ENCODE measurements around the gene FOLR1.
"Not testable (repeated sequence)": the region's sequence is repeated elsewhere in the genome, so short reads cannot be mapped to it uniquely, and the experiment has no call there.

The FOLR1 gene

DNA sequence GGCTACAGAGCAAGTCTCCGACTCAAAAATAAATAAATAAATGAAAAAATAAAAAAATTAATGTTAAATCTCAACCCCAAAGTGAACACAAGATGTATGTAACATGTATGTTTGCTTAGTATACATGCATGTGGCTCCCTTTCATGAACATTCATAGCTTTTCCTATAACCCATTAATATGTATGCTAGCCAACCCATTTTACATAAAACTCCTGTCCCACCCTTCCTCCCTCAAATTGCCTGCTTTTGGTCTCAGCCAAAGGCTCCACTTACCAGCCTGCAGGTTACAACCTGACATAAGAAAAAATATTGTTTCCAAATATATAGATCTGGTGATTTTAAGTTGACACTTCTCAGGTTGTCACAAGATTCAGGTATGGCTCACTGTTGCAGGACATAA, 3.7 kb upstream of the FOLR1 start:
- DNase-seq, result no peak

DNA sequence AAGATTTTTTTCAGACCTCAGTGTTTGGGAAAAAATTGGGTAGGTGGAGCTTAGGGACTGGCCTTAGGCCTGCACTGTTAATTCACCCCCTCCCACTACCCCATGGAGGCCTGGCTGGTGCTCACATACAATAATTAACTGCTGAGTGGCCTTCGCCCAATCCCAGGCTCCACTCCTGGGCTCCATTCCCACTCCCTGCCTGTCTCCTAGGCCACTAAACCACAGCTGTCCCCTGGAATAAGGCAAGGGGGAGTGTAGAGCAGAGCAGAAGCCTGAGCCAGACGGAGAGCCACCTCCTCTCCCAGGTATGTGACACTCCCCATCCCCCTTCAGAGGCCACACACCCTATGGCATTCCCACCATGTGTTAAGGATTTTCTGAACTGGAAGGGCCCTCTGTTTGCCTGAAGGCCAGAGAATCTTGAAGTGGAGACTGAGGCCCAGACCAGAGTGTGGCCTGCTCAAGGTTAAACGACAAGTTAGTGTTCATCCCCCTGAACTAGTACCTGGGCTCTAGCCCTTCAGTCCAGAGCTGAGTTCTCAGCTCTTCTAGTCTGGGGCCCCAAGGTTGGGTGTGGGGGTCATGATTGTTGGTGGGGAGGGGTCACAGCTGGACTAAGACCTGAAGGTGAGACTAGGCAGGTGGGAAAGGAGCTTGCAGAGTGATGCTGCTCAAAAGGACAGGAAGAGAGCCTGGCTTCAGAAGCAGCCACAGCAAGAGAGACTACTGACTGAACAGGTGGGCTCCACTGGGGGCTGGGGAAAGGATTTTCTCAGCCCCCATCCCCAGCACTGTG, 2.3 kb upstream of the FOLR1 start:
- DNase-seq, result no peak

DNA sequence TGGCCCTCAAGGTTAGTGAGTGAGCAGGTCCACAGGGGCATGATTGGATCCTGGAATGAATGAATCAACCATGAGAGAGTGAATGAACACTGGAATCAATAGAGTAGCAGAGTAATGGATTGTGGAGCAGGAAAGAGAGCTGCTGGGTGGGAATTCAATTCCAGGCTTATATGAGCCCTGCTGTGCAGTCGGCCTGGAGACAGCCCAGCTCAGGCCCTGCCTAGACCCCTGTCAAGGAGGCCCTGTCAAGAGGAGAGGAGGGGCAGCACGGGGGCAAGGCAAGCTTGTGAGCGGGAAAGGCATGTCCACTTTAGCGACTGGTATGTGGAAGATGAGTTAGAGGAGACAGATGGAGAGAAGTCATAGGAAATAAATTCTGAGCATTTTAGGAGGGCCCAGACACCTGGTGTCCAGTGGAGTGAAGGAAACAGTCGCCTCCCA, 1.3 kb upstream of the FOLR1 start:
- no peak for DNase-seq

DNA sequence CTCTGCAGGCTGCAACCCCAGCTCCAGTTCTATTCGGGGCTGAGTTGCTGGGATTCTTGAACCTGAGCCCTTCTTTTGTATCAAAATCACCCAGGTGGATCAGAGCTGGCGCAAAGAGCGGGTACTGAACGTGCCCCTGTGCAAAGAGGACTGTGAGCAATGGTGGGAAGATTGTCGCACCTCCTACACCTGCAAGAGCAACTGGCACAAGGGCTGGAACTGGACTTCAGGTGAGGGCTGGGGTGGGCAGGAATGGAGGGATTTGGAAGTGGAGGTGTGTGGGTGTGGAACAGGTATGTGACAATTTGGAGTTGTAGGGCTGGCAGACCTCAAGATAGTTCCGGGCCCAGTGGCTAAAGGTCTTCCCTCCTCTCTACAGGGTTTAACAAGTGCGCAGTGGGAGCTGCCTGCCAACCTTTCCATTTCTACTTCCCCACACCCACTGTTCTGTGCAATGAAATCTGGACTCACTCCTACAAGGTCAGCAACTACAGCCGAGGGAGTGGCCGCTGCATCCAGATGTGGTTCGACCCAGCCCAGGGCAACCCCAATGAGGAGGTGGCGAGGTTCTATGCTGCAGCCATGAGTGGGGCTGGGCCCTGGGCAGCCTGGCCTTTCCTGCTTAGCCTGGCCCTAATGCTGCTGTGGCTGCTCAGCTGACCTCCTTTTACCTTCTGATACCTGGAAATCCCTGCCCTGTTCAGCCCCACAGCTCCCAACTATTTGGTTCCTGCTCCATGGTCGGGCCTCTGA, 3.8 kb downstream of the FOLR1 start:
- DNase-seq, result no peak

DNA sequence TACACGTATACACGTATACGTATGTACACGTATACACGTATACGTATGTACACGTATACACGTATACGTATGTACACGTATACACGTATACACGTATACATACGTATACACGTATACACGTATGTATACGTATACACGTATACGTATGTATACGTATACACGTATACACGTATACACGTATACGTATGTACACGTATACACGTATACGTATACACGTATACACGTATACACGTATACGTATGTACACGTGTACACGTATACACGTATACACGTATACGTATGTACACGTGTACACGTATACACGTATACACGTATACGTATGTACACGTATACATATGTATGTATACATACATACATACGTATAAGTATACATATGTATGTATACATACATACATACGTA, 9.5 kb downstream of the FOLR1 start:
- not testable (repeated sequence) for DNase-seq

DNA sequence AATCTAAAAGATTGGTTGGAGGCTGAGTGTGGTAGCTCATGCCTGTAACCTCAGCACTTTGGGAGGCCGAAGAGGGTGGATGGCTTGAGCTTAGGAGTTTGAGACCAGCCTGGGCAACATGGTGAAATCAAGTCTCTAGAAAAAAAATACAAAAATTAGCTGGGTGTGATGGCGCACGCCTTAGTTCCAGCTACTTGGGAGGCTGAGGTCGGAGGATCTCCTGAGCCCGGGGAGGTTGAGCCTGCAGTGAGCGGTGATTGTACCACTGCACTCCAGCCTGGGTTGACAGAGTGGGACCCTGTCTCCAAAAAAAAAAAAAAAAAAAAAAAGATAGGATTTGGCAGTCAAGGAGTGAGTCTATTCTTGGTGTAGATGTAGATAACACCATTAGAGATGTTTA, 10.6 kb downstream of the FOLR1 start:
- no peak for DNase-seq

DNA sequence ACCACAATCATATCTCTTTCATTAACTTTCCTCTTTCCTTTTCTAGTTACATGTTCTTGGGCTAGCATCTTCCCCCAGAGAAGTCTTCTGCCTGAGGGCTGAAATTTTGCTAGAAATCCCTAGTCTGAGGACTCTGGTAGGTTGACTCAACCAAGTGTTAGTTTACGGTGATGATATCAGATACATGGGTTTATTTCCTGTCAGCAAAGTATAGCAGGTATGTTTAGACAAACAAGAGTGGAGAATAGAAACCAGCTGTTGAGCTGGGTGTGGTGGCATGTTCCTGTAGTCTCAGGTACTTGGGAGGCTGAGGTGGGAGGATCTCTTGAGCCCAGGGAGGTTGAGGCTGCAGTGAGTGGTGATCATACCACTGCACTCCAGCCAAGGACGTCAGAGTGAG, 11.2 kb downstream of the FOLR1 start:
- DNase-seq, result no peak

DNA sequence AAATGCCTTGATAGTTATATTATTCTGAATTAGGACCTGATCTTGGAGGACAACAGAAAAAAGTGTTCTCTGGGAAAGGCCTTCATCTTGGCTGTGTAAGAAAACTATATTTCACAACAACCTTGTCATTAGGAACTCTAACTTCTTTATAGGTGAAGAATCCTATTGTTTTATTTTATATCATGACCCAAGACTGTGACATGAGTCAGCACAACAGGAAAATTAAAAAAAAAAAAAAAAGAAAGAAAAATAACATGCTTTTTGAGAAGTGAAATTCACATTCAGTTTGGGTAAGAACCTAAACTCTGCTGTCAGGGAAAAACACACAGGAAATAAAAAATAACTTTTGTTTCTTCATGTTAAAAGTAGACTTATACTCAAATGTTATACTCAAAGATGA, 12.9 kb downstream of the FOLR1 start:
- no peak for DNase-seq

DNA sequence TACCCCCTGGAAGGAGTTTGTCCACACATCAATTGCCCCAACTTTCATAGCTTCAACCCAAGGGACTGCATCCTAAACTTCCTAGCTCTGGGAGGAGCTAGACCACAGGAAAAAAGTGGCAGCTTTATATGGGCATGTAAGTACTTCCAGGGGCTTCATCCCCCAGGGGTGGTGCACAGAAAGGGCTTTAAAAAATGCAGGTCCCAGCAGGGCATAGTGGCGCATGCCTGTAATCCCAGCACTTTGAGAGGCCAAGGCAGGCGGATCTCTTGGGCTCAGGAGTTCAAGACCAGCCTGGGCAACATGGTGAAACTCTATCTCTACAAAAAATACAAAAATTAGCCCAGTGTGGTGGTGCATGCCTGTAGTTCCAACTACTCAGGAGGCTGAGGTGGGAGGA, 14.9 kb downstream of the FOLR1 start:
- not testable (repeated sequence) for DNase-seq

DNA sequence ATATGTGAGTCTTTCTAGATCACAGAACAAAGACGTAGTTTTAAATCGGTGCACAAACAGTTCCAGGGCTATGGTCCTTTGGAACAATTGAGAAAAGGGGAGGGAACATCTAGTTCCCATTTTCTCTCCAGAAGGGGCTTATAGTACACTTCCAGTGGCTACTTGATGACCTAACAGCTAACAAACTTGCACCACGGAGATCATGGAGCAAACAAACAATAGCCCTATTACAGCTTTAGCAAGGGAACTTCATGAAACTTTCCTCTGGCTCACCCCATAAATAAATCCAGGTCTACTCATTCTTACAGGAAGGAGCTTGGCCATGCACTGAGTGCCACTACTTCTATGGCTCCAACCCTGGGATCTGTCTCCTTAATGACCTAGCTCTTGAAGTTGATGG, 16.3 kb downstream of the FOLR1 start:
- DNase-seq, result no peak

DNA sequence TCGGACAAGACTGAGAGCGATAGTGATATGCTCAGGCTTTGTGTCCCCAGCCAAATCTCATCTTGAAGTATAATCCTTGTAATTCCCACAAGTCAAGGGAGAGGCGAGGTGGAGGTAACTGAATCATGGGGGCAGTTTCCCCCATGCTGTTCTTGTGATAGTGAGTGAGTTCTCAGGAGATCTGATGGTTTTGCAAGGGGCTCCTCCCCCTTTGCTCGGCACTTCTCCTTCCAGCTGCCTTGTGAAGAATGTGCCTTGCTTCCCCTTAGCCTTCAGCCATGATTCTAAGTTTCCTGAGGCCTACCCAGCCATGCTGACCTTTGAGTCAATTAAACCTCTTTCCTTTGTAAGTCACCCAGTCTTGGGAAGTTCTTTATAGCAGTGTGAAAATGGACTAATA, 17.2 kb downstream of the FOLR1 start:
- DNase-seq, result no peak

DNA sequence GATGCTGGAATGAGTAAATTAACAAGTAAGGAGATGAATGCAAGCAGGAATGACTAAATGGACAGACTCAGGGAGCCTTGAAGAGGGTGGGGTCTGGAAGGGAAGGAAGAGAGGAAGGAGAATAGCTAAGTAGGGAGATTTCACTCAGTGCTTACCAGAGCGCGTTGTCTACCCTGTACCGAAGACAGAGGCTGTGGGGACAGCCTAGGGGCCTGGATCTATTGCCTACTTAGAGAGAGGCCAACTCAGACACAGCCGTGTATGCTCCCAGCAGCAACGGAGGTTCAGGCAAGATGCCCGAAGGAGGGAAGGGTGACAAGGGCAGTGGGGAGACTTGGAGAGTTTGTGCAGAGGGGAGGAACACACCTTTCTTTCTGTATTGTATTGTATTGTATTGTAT, 24.7 kb downstream of the FOLR1 start, which contains the start of gene FOLR2:
Gene FOLR2 (plus strand): TSS at position 157 of the 400 bp plus-strand sequence. CDS start 1,791 bp downstream, outside the sequence.
- no peak for DNase-seq

DNA sequence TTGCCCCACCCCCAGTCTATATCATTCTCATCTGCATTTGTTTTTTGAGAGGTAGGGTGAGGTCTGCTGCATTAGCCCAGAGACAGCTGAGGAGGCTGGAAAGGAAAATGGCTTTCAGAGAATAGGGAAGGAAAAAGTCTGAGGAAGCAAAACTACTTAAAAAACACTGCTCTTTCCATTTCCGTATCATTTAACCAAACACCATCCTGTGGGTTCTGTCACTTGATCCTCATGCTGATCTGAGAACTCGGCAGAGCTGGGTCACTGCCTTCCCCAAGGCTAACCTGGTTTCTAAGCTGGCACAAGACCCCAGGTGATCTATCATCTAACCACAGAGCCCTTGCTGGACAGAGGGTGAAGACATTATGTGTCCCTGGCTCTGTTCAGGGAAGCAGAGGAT, 25.9 kb downstream of the FOLR1 start:
- no peak for DNase-seq

DNA sequence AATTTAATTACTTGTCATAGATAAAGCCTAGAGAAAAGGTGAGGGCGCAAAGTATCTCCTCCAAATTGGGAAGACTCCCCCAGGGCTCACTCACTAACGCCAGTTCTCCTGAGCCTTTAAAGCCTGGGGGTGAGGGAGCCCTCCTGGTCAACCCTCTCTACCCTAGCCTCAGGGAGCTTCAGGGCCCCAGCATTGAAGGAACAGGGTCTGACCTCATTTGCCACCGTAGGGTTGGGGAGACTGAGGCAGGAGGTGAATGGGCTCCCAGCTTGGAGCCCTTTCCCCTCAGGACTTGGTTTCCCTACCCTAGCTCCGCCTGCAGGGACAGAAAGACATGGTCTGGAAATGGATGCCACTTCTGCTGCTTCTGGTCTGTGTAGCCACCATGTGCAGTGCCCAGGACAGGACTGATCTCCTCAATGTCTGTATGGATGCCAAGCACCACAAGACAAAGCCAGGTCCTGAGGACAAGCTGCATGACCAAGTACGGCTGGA, 26.4 kb downstream of the FOLR1 start:
- no peak for DNase-seq

DNA sequence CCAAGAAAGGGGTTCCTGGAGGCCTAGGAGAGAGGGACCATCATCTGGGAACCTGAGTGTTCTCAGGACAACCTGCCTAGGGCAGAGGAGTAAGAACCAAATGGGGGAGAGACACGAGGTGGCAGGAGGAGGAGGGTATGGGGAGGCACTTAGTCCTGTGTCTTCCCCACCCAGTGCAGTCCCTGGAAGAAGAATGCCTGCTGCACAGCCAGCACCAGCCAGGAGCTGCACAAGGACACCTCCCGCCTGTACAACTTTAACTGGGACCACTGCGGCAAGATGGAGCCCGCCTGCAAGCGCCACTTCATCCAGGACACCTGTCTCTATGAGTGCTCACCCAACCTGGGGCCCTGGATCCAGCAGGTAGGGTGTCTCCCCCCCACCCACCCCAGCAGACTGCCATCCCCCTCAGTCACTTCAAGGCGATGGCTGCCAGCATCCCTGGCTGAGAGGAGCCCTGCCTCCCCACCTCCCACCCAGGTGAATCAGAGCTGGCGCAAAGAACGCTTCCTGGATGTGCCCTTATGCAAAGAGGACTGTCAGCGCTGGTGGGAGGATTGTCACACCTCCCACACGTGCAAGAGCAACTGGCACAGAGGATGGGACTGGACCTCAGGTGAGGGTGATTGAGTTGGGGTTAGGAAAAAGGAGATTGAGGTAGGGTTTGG, 28.9 kb downstream of the FOLR1 start:
- DNase-seq, result no peak

DNA sequence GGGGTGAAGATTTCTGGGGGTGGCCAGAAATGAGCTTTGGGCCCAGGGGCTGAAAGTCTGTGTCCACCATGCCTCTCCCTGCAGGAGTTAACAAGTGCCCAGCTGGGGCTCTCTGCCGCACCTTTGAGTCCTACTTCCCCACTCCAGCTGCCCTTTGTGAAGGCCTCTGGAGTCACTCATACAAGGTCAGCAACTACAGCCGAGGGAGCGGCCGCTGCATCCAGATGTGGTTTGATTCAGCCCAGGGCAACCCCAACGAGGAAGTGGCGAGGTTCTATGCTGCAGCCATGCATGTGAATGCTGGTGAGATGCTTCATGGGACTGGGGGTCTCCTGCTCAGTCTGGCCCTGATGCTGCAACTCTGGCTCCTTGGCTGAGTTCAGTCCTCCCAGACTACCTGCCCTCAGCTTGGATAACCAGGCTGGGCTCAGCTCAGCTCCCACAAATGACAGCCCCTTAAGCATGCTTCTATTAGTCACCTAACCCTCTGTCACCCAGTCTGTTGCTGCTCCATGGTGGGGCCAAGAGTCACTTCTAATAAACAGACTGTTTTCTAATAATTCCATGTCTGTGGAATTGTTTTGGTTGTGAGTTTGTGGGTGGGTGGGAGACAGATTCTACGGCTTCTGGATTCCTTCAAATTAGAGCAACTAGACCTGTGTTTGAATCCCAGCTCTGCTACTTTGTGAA, 29.6 kb downstream of the FOLR1 start:
- no peak for DNase-seq

DNA sequence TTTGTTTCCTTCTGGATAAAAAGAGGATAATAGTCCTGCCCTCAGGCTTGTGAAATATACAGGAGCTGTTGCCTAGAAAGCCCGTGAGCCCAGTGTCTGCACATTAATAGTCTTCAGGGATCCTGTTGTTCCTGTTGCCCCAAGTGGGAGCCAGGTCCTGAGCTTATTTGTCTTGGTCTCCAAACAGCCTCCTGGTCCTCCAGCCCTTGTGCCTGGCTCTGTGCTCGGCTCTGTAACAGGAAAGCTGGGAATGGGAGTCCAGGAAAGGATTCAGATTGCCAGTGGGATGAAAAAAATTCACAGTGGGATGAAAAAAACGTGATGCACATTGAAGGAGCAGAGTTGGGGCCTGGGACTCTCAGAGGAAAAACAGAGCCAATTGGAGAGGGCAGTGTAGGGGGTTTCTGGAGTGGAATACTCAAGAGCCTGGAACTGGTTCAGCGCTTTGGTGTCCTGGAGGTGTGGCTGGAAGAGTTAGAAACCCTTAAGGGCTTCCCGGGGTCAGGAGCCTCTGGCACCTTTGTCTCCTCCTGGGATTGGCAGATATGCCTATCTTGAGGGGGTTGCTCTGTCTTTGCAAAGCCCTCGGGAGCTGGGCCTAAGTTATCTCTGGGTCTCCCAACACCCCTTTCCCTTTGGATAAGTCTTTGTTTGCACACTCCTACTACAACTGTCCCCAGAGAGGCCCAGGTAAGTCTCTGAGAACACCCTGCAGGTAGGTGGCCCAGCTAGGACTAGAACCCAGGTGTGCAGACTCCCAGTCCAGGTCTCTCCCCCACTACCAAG, 30.4 kb downstream of the FOLR1 start:
- DNase-seq, result no peak

DNA sequence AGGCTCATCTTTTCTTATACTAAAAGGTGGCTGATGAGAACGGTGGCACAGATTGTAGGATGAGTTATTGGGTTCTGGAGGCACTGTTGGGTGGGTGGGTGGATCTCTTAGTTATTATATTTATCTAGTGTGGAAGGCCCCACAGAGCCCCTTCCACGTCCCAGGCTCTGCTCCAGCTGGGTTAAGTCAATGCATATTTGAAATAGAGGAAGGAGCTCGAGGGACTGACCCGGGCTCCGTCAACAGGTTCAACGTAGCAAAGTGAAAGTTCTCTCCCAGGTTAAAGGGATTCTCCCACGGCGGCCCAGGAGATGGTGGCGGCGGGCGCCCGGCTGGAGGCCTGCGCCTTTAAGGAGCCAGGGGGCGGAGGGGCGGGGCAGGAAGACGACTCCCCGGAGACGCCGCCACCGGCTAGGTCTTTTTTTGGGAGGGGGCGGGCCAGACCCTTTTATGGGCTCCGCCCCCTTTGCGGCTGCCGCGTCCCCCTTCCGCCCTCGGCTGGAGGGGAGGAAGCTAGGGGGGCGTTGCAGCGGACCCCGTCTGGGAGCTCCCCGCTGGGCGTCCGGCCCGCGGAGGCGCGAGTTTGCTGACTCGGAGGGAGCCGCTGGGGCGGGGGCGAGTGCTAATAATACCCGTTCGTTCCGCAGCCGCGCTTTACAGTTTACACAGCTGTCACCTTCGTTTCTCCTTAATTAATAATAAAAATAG, 31.1 kb downstream of the FOLR1 start:
- DNase-seq, result peak; percentile 98

DNA sequence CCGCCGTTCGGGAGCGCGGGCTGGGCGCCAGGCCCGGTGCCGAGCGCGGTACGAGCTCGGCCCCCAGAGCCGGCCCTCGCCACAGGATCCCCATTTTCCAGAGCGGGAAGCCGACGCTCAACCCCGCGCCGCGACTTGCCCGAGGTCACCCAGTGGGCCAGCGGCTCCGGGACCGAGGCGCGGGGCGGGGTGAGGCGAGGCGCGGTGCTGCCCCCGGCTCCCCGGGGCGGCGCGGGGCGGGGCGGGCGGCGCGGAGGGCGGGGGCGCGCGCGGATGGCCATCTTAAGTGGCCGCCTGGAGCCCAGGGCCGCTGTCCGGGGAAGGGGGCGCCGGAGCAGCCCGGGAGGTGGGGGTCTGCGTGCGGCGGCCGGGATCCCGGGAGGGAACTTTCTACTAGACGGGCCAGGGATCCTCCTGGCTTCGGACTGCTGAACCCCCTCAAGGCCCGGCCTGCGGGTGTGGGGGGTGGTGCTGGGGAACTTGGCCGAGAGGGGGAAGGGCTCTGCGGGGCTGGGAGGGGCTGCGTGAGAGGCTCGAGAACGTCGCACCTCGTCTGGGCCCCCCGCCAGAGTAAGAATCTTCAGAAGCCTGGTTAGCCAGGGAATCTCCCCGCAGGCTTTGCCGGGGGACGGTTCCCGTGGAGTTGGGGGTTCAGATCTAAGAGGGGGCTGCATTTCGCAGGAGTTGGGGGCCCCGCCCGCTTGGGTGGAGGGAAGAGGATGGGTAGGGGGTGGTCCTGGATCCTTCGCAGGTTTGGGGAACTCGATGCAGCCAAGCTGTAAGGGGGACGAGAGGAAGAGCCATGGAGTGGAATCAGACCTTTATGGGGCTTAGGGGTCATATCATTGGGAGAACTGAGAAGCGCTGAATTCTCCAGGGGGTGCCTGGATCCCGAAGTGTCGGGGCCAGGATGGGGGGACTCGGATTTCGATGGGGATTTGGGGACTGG, 31.9 kb downstream of the FOLR1 start:
- DNase-seq, result peak; percentile 72

All from CD4-positive, alpha-beta T cell treated with Interleukin-17A for 4 hours (primary cell).